ENCODE data around the gene PPP2R5E. TPM values are rescaled to one million over a fixed set of nuclear protein-coding genes. Genes with fewer than 3 reads are reported as not detected.

PPP2R5E gene
- total and polyA plus RNA-seq, 7 experiments from 2014 or later: 29.2 to 47.8 (median 37.5) TPM

DNA sequence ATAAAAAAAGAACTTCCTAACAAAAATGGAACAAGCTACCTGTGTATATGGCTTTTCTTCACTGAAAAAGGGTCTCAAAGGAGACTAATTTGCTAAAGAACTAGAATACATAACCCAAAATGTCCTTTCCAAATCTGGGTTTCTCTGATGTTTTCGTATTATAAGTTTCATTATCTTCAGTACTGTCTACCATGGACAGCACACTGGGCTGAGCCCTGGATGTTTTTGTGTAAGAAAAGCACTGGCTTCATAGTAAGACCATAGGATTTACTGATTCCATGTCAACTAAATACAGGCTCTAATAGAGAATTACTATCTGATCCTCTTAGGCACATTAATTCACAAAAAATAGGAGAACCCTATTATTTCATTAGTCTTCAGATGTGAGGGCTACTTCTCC, 130.2 kb downstream of the PPP2R5E start:
- H3K27me3 ChIP-seq (ENCODE audit: control insufficient read depth in 2 of 2, insufficient read depth in 2 of 2, low read length in 2 of 2): no peaks in the 10 kb centered on the region
- POLR2A ChIA-PET: interaction anchor here (0.7 kb wide), 1 partner anchor 72 kb away, joined by 3 read pairs; no protein-coding TSS in a partner anchor
- H3K36me3 ChIP-seq (ENCODE audit: control insufficient read depth in 2 of 3, insufficient read depth in 3 of 3, low read length in 3 of 3): peaks cover 0 to 36% (median 0%) of the 10 kb centered on the region in 3 experiments
- H3K27ac ChIP-seq (ENCODE audit: low read depth, low read length): no peak overlapping the region
- H3K4me1 Mint-ChIP-seq: peaks cover 0 to 15% (median 4%) of the 10 kb centered on the region in 7 donors
- no peaks in the 10 kb centered on the region for H3K9me3 ChIP-seq (ENCODE audit: control insufficient read depth in 2 of 3, low read length in 3 of 3)
- no peak overlapping the region for H3K4me3 ChIP-seq (ENCODE audit: low read length)
- H3K36me3 Mint-ChIP-seq: peaks cover 16 to 48% (median 34%) of the 10 kb centered on the region in 5 donors
- CTCF ChIA-PET: no interaction called here
- H3K4me3 Mint-ChIP-seq: no peak overlapping the region
- intact Hi-C loops (cut with micrococcal nuclease): no loop called here
- H3K9me3 Mint-ChIP-seq: peaks cover 0 to 2% (median 0%) of the 10 kb centered on the region in 11 donors
- no peaks in the 10 kb centered on the region for H3K27me3 Mint-ChIP-seq
- no peak overlapping the region for H3K27ac Mint-ChIP-seq
- ATAC-seq (no peak), DNase-seq (no peak)
- H3K4me1 ChIP-seq (ENCODE audit: control insufficient read depth in 2 of 2, insufficient read depth in 2 of 2, low read length in 2 of 2): no peaks in the 10 kb centered on the region

DNA sequence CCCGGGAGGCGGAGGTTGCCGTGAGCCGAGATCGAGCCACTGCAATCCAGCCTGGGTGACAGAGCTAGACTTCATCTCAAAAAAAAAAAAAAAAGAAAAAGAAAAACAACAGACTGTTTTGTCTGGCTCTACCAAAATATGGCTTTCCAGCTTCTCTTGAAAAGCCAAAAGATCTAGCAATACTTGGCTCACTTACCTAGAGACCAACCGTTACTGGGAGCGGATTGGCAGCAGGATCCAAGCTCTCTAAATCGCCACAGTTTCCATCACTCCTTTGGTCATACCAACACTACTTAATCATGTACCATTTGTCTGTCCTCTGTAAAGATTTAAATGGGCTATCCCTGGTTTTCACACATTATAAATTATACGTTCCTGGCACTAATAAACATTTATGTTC, 136.8 kb downstream of the PPP2R5E start:
- Histone ChIP-seq H3K27me3 (ENCODE audit: control insufficient read depth in 2 of 2, insufficient read depth in 2 of 2, low read length in 2 of 2) (no peaks in the 10 kb centered on the region), H3K36me3 (ENCODE audit: control insufficient read depth in 2 of 3, insufficient read depth in 3 of 3, low read length in 3 of 3) (peaks cover 0 to 11% (median 0%) of the 10 kb centered on the region in 3 experiments), H3K4me1 (ENCODE audit: control insufficient read depth in 2 of 2, insufficient read depth in 2 of 2, low read length in 2 of 2) (no peaks in the 10 kb centered on the region), H3K9me3 (ENCODE audit: control insufficient read depth in 2 of 3, low read length in 3 of 3) (no peaks in the 10 kb centered on the region), H3K4me3 (ENCODE audit: low read length) (no peak overlapping the region), H3K27ac (ENCODE audit: low read depth, low read length) (no peak overlapping the region)
- intact Hi-C loops (cut with micrococcal nuclease): no loop called here
- H3K9me3 Mint-ChIP-seq: no peaks in the 10 kb centered on the region
- H3K4me3 Mint-ChIP-seq: no peak overlapping the region
- peaks cover 8 to 45% (median 30%) of the 10 kb centered on the region in 7 donors for H3K4me1 Mint-ChIP-seq
- POLR2A ChIA-PET: interaction anchor here (0.6 kb wide), 1 partner anchor 354 kb away, joined by 4 read pairs; no protein-coding TSS in a partner anchor
- H3K27me3 Mint-ChIP-seq: no peaks in the 10 kb centered on the region
- ATAC-seq (no peak), DNase-seq (no peak)
- no peak overlapping the region for H3K27ac Mint-ChIP-seq
- CTCF ChIA-PET: interaction anchor here (1.1 kb wide), 1 partner anchor 10 kb away, joined by 3 read pairs; no protein-coding TSS in a partner anchor
- peaks cover 8 to 53% (median 41%) of the 10 kb centered on the region in 5 donors for H3K36me3 Mint-ChIP-seq

DNA sequence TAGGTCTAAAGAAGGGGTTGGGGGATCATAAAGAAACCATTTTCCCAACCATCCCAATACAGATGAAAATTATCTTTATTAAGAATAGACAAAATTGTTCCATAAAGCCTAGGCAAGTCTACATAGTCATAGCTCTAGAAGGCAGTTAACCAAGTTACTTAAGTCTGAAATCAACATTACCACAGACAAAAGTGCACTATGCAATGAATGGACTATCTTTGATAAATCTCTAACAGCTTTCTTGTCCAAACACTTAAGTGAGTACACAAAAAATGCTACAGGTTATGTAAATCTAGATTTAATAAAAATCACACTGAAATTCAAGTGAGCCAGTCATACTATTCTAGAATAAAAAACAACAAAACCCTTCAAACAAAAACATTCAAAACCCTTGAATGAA, 137.5 kb downstream of the PPP2R5E start:
- no peaks in the 10 kb centered on the region for H3K9me3 ChIP-seq (ENCODE audit: control insufficient read depth in 2 of 3, low read length in 3 of 3)
- Mint-ChIP-seq H3K9me3 (no peaks in the 10 kb centered on the region), H3K4me1 (peaks cover 8 to 47% (median 30%) of the 10 kb centered on the region in 7 donors), H3K4me3 (no peak overlapping the region), H3K27me3 (no peaks in the 10 kb centered on the region), H3K36me3 (peaks cover 8 to 56% (median 42%) of the 10 kb centered on the region in 5 donors), H3K27ac (no peak overlapping the region)
- DNase-seq (no peak), ATAC-seq (no peak)
- no peak overlapping the region for H3K4me3 ChIP-seq (ENCODE audit: low read length)
- no peaks in the 10 kb centered on the region for H3K27me3 ChIP-seq (ENCODE audit: control insufficient read depth in 2 of 2, insufficient read depth in 2 of 2, low read length in 2 of 2)
- intact Hi-C loops (cut with micrococcal nuclease): no loop called here
- ChIA-PET CTCF (interaction anchor here (1.1 kb wide), 1 partner anchor 9 kb away, joined by 3 read pairs; no protein-coding TSS in a partner anchor), POLR2A (no interaction called here)
- no peak overlapping the region for H3K27ac ChIP-seq (ENCODE audit: low read depth, low read length)
- H3K4me1 ChIP-seq (ENCODE audit: control insufficient read depth in 2 of 2, insufficient read depth in 2 of 2, low read length in 2 of 2): no peaks in the 10 kb centered on the region
- peaks cover 0 to 7% (median 0%) of the 10 kb centered on the region in 3 experiments for H3K36me3 ChIP-seq (ENCODE audit: control insufficient read depth in 2 of 3, insufficient read depth in 3 of 3, low read length in 3 of 3)

DNA sequence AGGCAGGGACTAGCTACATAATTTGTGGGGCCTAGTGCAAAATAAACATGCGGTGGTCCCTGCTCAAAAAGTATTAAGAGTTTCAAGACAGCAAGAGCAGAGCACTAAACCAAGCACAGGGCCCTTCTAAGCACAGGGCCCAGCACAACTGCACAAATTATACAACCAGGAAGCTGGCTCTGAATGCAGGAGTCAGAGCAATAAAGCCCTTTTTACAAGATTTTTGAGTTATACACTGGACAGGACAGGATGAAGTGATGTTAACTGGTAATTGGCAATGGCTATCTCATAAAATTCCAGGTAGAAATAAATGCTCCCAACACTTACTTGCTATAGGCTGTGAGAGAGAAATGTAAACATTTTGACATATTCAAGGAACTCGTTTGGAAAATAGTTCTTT, 138.3 kb downstream of the PPP2R5E start:
- DNase-seq: no peak
- Histone ChIP-seq H3K27ac (ENCODE audit: low read depth, low read length) (no peak overlapping the region), H3K4me1 (ENCODE audit: control insufficient read depth in 2 of 2, insufficient read depth in 2 of 2, low read length in 2 of 2) (no peaks in the 10 kb centered on the region), H3K36me3 (ENCODE audit: control insufficient read depth in 2 of 3, insufficient read depth in 3 of 3, low read length in 3 of 3) (no peaks in the 10 kb centered on the region), H3K4me3 (ENCODE audit: low read length) (no peak overlapping the region), H3K9me3 (ENCODE audit: control insufficient read depth in 2 of 3, low read length in 3 of 3) (no peaks in the 10 kb centered on the region), H3K27me3 (ENCODE audit: control insufficient read depth in 2 of 2, insufficient read depth in 2 of 2, low read length in 2 of 2) (no peaks in the 10 kb centered on the region)
- Mint-ChIP-seq H3K36me3 (peaks cover 9 to 55% (median 40%) of the 10 kb centered on the region in 5 donors), H3K4me1 (peaks cover 8 to 42% (median 29%) of the 10 kb centered on the region in 7 donors), H3K9me3 (peaks cover 0 to 3% (median 0%) of the 10 kb centered on the region in 11 donors), H3K27ac (no peak overlapping the region), H3K27me3 (no peaks in the 10 kb centered on the region), H3K4me3 (no peak overlapping the region)
- intact Hi-C loops (cut with micrococcal nuclease): no loop called here
- ChIA-PET POLR2A (no interaction called here), CTCF (no interaction called here)
- ATAC-seq: no peak

DNA sequence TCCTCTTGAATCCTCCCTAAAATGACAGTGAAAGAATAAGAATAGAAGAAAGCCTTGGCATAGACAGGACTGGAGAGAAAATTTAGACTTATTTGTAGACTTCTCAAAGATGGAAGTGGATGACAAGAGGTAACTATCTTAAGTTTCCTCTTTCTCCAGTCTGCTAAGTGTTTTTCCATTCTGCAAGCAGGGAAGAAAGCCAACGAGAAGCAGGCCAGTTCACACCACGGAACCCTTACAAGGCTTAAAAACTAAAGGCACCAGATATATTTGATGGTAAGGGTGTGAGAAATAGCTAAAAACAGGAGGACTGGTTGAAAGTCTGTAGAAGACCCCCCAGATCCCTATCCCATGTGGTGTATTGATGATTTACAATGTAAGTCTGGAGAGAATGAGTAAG, 141.5 kb downstream of the PPP2R5E start:
- ATAC-seq (no peak), DNase-seq (no peak)
- Histone ChIP-seq H3K27ac (ENCODE audit: low read depth, low read length) (no peak overlapping the region), H3K27me3 (ENCODE audit: control insufficient read depth in 2 of 2, insufficient read depth in 2 of 2, low read length in 2 of 2) (no peaks in the 10 kb centered on the region), H3K36me3 (ENCODE audit: control insufficient read depth in 2 of 3, insufficient read depth in 3 of 3, low read length in 3 of 3) (no peaks in the 10 kb centered on the region), H3K4me1 (ENCODE audit: control insufficient read depth in 2 of 2, insufficient read depth in 2 of 2, low read length in 2 of 2) (no peaks in the 10 kb centered on the region), H3K9me3 (ENCODE audit: control insufficient read depth in 2 of 3, low read length in 3 of 3) (no peaks in the 10 kb centered on the region), H3K4me3 (ENCODE audit: low read length) (no peak overlapping the region)
- POLR2A ChIA-PET: no interaction called here
- Mint-ChIP-seq H3K4me3 (no peak overlapping the region), H3K36me3 (peaks cover 13 to 50% (median 38%) of the 10 kb centered on the region in 5 donors), H3K27me3 (no peaks in the 10 kb centered on the region), H3K9me3 (peaks cover 0 to 9% (median 0%) of the 10 kb centered on the region in 11 donors), H3K27ac (peak overlapping the region in 2 of 9 donors; percentile 3 to 11), H3K4me1 (peaks cover 8 to 33% (median 22%) of the 10 kb centered on the region in 7 donors)
- CTCF ChIA-PET: no interaction called here
- intact Hi-C loops (cut with micrococcal nuclease): no loop called here

DNA sequence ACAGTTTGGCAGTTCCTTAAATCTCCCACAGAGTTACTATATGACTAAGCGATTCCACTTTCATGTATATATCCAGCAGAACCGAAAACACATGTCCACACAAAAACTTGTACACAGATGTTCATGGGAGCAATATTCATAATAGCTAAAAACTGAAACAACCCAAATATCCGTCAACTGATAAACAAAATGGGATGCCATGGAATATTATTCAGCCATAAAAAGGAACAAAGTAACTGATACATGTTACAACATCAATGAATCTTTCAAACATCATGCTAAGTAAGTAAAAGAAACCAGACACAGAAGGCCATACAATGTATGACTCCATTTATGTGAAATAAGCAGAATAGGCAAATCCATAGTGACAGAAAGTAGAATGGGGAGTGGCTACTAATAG, 144.2 kb downstream of the PPP2R5E start:
- Mint-ChIP-seq H3K27me3 (no peaks in the 10 kb centered on the region), H3K27ac (no peak overlapping the region)

DNA sequence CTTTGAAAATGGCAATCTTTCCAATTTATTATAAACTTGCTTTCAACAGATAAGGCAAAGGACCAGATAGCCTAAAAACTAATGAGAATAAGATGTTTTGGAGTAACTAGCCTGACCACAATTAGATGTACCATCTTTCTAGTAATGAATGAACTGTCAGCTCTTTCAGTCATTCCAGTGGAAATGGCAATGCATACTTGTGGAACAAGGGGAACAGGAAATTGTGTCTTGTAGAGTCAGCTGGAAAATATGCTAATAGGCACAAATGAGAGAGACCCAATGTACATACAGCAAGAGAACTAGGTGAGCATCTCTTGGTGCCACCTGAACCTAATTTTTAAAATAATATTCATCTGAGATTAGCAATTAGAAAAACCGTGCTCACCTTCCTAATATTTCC, 148.3 kb downstream of the PPP2R5E start:
- H3K36me3 Mint-ChIP-seq: peaks cover 10 to 42% (median 32%) of the 10 kb centered on the region in 5 donors
- no peak overlapping the region for H3K4me3 Mint-ChIP-seq
- Histone ChIP-seq H3K4me3 (ENCODE audit: low read length) (no peak overlapping the region), H3K27me3 (ENCODE audit: control insufficient read depth in 2 of 2, insufficient read depth in 2 of 2, low read length in 2 of 2) (no peaks in the 10 kb centered on the region), H3K36me3 (ENCODE audit: control insufficient read depth in 2 of 3, insufficient read depth in 3 of 3, low read length in 3 of 3) (peaks cover 0 to 26% (median 6%) of the 10 kb centered on the region in 3 experiments), H3K9me3 (ENCODE audit: control insufficient read depth in 2 of 3, low read length in 3 of 3) (no peaks in the 10 kb centered on the region), H3K27ac (ENCODE audit: low read depth, low read length) (no peak overlapping the region), H3K4me1 (ENCODE audit: control insufficient read depth in 2 of 2, insufficient read depth in 2 of 2, low read length in 2 of 2) (no peaks in the 10 kb centered on the region)
- peak overlapping the region in 3 of 9 donors; percentile 16 to 76 (median 59) for H3K27ac Mint-ChIP-seq
- peaks cover 0 to 6% (median 0%) of the 10 kb centered on the region in 7 donors for H3K4me1 Mint-ChIP-seq
- intact Hi-C loops (cut with micrococcal nuclease): no loop called here
- ChIA-PET POLR2A (no interaction called here), CTCF (no interaction called here)
- no peaks in the 10 kb centered on the region for H3K27me3 Mint-ChIP-seq
- ATAC-seq: no peak
- peaks cover 0 to 6% (median 0%) of the 10 kb centered on the region in 11 donors for H3K9me3 Mint-ChIP-seq
- no peak for DNase-seq

More for the DNA sequence above, 144.2 kb downstream of the PPP2R5E start:
- ATAC-seq (no peak), DNase-seq (no peak)
- H3K36me3 ChIP-seq (ENCODE audit: control insufficient read depth in 2 of 3, insufficient read depth in 3 of 3, low read length in 3 of 3): peaks cover 0 to 17% (median 0%) of the 10 kb centered on the region in 3 experiments
- H3K27me3 ChIP-seq (ENCODE audit: control insufficient read depth in 2 of 2, insufficient read depth in 2 of 2, low read length in 2 of 2): no peaks in the 10 kb centered on the region
- H3K9me3 ChIP-seq (ENCODE audit: control insufficient read depth in 2 of 3, low read length in 3 of 3): no peaks in the 10 kb centered on the region
- H3K4me1 ChIP-seq (ENCODE audit: control insufficient read depth in 2 of 2, insufficient read depth in 2 of 2, low read length in 2 of 2): no peaks in the 10 kb centered on the region
- Mint-ChIP-seq H3K4me3 (no peak overlapping the region), H3K4me1 (peaks cover 8 to 19% (median 14%) of the 10 kb centered on the region in 7 donors), H3K9me3 (peaks cover 0 to 9% (median 0%) of the 10 kb centered on the region in 11 donors), H3K36me3 (peaks cover 19 to 52% (median 42%) of the 10 kb centered on the region in 5 donors)
- CTCF ChIA-PET: no interaction called here
- H3K4me3 ChIP-seq (ENCODE audit: low read length): no peak overlapping the region
- POLR2A ChIA-PET: no interaction called here
- H3K27ac ChIP-seq (ENCODE audit: low read depth, low read length): no peak overlapping the region
- intact Hi-C loops (cut with micrococcal nuclease): no loop called here
